HG02763 (cell line): Measurements from ENCODE around the gene RFPL4A.

Source experiments
- ATAC-seq: cut with Tn5 transposase; IDR thresholded peaks from one replicate; pipeline ENCODE4 v1.9.1; 2021; ENCODE audit warnings: mild to moderate bottlenecking, moderate library complexity; ENCODE audit not compliant: unreplicated experiment

RFPL4A gene

GRCh38 chr19:55801416-55801815 lies 42.5 kb downstream of the RFPL4A start:
- ATAC-seq, result no peak

DNA sequence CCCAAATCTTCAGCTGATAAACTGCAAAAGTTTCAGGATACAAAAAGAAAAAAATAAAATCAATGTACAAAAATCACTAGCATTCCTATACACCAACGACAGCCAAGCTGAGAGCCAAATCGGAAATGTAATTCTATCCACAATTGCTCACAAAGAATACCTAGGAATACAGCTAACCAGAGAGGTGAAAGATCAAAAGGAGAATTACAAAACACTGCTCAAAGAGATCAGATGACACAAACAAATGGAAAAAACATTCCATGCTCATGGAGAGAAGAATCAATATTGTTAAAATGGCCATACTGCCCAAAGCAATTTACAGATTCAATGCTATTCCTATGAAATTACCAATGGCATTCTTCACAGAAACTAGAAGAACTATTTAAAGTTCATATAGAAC lies 43.4 kb downstream of the RFPL4A start:
- ATAC-seq, result no peak

DNA sequence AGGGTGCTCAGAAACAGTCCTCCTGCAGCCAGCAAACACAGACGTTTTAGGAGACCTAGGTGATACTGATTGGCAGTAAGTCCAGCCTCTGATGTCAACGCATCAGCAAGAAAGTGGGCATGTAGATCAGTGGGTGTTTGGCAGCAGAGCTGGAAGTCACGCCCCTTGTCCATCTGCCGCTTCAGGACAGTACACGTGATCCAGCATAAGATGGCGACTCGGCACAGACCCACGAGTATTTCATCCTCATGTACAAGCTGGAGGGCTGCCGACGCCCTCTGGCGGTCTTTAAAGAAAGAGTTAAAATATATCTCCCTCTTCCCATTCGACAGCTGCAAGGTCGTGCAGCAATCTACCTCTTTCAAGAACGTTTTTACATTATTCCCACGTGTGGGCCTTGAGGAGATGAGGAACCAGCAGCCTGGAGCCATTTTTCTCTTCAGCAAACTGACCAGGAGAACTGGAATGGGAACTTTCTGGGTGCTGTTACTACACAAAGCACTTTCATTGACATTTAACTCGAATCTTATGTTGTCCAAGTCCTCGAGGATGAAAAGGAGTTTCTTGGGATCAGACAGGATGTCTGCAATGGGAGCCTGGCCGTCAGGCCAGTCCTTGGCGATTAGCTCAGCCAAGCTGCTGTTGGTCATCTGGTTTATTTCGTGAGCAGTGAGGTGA lies 50.6 kb downstream of the RFPL4A start:
- peak; percentile 41 for ATAC-seq

GRCh38 chr19:55811340-55811739 lies 52.4 kb downstream of the RFPL4A start:
- ATAC-seq, result no peak

DNA sequence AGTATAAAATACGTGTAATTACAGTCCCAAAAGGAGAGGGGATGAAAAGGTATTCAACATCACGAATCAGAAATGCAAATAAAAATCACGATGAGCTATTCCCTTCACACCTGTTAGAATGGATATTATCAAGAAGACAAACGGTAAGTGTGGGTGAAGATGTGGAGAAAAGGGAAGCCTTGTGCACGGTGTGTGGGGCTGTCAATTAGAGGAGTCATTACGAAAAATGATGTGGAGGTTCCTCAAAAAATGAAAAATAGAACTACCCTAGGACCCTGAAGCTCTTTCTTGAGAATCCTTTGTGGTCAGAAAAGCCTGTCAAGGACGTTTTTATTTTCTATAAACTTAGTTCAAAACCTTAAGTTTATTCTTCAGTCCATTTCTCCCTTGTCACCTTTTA lies 53.6 kb downstream of the RFPL4A start:
- no peak for ATAC-seq
